ENCODE data around the gene AIMP2.
"Not testable (repeated sequence)": the region's sequence is repeated elsewhere in the genome, so short reads cannot be mapped to it uniquely, and the experiment has no call there.

Gene AIMP2

DNA sequence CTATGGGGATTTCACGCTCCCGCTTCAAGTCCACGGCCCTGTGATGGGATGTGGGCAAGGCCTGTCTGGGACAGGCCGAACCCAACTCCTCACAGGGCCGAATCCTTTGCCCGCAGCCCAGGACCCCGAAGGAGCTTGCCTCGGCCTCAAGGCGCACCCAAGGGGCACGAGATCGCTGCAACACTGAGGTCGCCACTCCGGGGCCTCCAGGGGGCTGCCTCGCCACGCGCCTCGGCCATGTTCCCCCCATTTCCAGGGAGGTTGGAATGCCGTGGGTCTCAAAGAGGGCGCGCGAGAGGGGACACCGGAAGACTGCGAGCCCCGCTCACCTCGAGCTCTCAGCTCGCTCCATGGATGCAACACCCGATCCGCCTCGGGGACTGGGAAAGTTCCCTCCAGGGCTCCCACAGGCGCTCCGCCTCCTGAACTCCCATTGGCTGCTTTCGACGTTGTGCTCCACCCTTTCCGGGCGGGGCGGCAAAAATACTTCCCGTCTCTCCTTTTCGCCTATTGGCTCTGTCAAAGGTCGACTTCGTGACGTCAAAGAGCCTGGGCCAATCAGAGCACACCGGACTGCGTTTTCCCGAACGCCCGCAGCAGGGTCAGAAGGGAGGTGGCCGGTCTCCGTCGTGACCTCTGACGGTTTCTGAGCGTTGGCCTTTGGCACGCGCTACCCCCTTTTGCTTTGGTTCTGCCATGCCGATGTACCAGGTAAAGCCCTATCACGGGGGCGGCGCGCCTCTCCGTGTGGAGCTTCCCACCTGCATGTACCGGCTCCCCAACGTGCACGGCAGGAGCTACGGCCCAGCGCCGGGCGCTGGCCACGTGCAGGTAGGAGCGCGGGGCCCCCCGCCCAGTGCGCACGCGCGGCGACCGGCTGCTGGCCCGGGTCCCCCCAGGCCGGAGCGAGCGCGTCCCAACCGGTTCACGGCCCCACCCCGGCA, at the start of gene AIMP2, which contains the start of gene PMS2:
TSS of gene AIMP2 (plus strand) at position 605 of the 944 bp plus-strand sequence. CDS start at position 697, 92 bp downstream.
TSS of gene PMS2 (minus strand) at position 382 of the 944 bp plus-strand sequence. CDS start at position 352, 30 bp downstream.
- peak; percentile 96 for DNase-seq

GRCh38 chr7:5963205-5963604, 45.9 kb upstream of the AIMP2 start:
- DNase-seq: not testable (repeated sequence)

DNA sequence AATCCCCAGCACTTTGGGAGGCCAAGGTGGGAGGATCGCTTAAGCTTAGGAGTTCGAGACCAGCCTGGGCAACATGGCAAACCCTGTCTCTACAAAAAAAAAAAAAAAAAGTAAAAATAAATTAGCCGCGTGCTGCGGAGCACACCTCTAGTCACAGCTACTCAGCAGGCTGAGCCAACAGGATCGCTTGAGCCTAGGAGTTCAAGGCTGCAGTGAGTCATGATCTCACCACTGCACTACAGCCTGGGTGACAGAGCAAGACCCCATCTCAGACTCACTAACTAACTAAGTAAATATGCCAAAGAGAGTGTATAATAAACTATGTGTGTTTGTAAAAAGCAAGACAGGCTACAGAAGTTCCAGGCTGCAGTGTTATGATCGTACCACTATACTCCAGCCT, 45.3 kb upstream of the AIMP2 start:
- not testable (repeated sequence) for DNase-seq

DNA sequence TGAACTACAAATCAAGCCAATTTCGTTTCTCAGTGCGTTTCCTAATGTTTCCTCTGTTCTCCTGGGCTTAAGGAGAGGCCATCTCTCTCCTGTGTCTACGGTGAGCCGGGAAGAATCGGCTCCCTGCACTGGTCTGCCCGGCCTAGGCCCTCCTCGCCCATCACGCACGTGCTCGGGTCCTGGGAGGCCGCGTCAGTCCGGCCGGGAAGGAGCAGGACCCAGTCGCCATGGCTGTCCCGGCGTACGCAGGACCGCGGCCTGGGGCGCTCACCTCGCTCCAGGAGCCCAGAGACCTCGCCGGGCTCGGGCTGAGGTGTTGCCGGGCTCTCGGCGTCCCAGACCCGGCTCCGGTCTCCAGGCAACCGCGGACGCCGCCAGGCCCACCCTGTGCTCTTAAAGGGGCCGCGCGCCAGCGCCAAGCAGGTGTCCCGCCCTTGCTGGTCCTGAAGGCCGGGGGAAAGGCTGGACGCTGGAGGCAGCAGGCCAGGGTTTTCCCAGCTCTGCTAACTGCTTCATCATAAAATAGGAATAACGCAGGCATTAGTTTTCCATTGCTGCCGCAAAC, 38.6 kb upstream of the AIMP2 start, which contains the start of gene RSPH10B:
TSS of gene RSPH10B (minus strand) at position 343 of the 565 bp plus-strand sequence. CDS start 3,573 bp downstream, outside the sequence.
- not testable (repeated sequence) for DNase-seq

- DNase-seq: not testable (repeated sequence)
Observed at GRCh38 chr7:5973580-5973979, 35.5 kb upstream of the AIMP2 start.

- DNase-seq: not testable (repeated sequence)
Observed at GRCh38 chr7:5979680-5980314, 29.3 kb upstream of the AIMP2 start.

- not testable (repeated sequence) for DNase-seq
Observed at GRCh38 chr7:5987061-5987460, 22.0 kb upstream of the AIMP2 start.

DNA sequence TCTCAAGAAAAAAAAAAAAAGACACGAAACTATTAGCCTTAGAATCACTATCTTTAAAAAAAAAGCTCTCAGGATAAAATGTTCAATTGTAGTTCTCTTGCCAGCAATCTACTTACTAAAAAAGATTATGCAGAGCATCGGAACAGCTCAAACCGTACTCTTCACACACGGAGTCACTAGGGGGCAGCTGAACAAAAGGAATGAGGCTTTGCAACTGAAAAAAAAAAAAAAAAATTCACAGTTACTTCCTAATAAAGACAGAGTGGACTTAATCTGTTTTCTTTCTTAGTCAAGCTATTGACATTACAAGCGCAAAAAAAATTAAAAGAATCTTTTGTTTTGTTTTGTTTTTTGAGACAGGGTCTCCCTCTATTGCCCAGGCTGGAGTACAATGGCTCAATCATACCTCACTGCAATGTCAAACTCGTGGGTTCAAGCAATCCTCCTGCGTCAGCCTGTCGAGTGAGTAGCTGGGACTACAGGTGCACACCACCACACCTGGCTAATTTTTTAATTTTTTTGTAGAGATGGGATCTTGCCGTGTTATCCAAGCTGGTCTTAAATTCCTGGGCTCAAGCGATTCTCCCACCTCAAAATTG, 11.8 kb upstream of the AIMP2 start:
- DNase-seq: peak; percentile 67

DNA sequence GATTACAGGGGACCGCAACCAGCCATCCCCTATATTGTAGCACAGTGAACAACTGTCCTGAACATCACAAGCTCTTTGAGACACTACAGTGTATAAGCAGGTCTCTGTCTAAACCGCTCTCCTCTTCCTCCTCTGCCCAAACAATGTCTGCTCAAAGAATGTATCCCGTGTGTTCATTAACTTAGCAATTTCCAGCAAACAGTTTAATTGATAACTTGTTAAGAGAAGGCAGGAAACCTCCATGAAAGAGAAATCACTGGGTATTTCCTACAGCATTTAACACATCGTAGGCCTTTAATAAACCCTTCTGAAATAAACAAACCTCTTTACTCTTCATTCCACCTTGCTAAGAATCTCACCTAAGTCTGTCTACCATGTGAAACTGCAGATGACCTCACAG, 1.7 kb upstream of the AIMP2 start:
- no peak for DNase-seq

- DNase-seq: not testable (repeated sequence)
Observed at GRCh38 chr7:6007835-6008590, 1.1 kb upstream of the AIMP2 start.

GRCh38 chr7:6010370-6010769, 1.3 kb downstream of the AIMP2 start:
- DNase-seq: not testable (repeated sequence)

GRCh38 chr7:6011541-6011940, 2.5 kb downstream of the AIMP2 start:
- DNase-seq: no peak

- no peak for DNase-seq
Observed at GRCh38 chr7:6012355-6013104, 3.5 kb downstream of the AIMP2 start.

DNA sequence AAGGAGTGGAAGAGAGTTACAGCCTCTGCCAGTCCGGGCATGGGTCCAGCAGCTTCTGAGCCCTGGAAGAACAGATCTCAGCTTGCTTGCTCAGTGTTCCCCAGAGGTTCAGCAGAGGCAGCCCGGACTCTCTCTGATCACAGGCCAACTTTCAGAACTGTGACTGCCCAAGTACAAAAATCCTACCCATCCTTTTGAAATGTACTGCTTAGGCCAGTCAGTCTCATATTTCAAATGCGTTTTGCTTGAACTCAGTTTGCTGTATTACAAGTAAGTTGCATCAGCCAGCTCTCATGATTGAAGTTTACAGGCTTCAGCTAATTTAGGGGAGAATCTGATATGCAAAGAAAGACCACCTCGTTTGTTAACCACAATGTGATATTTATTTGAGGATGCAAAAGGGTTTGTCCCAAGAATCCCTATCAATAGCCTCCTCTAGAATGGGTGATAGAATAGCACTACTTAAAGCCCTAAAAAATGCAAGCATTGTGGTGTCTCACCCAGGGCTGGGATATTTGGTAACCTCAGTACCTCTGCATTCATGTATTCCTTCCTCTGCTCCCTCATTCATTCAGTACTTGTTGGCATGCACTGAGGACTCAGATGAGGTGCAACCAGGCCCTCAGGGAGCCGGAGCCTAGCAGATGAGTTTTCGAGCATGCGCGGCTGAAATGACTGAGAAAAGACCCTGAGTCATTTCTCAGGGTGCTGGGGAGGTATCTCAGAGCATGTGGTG, 7.0 kb downstream of the AIMP2 start:
- no peak for DNase-seq

DNA sequence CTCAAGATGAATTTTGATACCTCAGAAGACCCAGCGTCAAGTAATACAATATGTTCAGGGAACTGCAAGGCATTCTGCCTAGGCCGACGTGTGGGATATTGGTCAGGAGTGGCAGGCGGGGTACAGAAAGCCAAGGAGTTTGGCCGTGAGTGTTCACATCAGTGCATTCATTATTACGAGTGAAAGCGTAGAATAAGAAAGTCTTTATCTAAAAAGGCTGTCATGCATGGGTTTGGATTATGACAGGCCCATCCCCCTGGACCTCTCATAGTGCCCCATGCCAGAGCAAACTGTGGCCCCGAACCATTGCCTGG, 7.5 kb downstream of the AIMP2 start:
- no peak for DNase-seq

DNA sequence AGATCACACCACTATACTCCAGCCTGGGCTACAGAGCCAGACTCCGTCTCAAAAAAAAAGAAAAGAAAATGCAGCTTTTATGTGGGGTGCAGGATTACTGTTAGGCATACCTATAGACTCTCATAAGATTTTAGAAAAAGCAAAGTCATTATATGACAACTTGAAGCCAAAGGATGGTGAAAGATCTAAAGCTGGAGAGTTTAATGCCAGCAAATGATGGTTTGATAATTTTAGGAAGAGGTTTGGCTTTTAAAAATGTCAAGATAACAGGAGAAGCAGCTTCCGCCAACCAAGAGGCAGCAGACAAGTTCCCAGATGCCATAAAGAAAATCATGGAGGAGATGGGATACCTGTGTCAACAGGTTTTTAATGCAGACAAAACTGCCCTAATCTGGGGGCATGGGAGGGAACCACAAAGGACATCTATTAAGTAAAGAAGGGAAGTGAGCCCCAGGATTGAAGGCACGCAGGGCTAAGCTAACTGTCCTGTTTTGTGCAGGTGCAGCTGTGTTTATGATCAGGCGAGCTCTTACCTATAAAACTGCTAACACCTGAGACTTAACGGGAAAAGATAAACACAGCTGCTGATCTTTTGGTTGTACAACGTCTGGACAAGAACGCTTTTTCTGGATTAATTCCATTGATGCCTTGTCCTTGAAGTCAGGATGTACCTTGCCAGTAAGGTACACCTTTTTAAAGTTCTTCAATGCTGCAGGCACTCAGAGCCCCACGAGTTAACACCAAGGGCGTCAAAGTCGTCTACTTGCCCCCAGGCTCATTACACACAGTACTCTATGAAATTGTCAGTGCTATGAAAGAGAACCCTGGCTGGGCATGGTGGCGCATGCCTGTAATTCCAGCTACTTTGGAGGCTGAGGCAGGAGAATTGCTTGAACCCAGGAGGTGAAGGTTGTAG, 11.6 kb downstream of the AIMP2 start:
- no peak for DNase-seq

DNA sequence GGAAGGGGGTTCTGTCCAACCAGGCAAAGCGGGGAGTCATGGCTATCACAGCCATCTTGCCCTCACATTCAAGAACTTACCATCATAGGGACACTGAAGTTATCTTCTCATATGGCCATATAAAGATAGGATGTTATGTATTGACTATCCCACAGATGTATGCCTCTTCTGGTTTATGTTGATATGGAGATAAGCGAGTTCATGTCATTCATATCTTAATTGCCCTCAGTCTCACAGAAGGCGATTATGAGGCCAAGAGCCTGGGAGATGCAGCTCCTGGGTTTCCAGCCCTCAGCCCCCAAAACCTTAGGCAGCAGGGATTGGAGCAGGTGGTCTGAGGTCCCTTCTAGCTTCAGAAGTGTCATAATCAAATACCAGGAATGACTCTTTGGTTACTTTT, 13.6 kb downstream of the AIMP2 start:
- DNase-seq: no peak

- no peak for DNase-seq
Observed at GRCh38 chr7:6023974-6024435, 14.9 kb downstream of the AIMP2 start.

- DNase-seq: peak; percentile 75
Observed at GRCh38 chr7:6026011-6026819, 17.1 kb downstream of the AIMP2 start.
